Ishikawa (cell line): Measurements from ENCODE around the gene ELF3.

Experiments
- CEBPB ChIP-seq: IDR thresholded peaks from 2 replicates; pipeline ENCODE4 v1.6.1; 2012
- CREB1 ChIP-seq: IDR thresholded peaks from 2 replicates; pipeline ENCODE4 v1.6.1; 2012; ENCODE audit warnings: low read depth
- EGR1 ChIP-seq: IDR thresholded peaks from 2 replicates; pipeline ENCODE4 v1.6.1; 2012
- EP300 ChIP-seq: IDR thresholded peaks from 2 replicates; pipeline ENCODE4 v1.6.1; 2012; ENCODE audit warnings: borderline replicate concordance
- FOXM1 ChIP-seq: IDR thresholded peaks from 2 replicates; pipeline ENCODE4 v1.6.1; 2012; ENCODE audit warnings: low read depth, borderline replicate concordance
- MAX ChIP-seq: IDR thresholded peaks from 2 replicates; pipeline ENCODE4 v1.6.1; 2012
- NFIC ChIP-seq: IDR thresholded peaks from 2 replicates; pipeline ENCODE4 v1.6.1; 2012
- RAD21 ChIP-seq: IDR thresholded peaks from 2 replicates; pipeline ENCODE4 v1.6.1; 2012; ENCODE audit warnings: low read depth
- TAF1 ChIP-seq: IDR thresholded peaks from 2 replicates; pipeline ENCODE4 v1.6.1; 2012; ENCODE audit warnings: low read depth, mild to moderate bottlenecking
- TCF12 ChIP-seq: IDR thresholded peaks from 2 replicates; pipeline ENCODE4 v1.6.1; 2012; ENCODE audit warnings: low read depth
- TEAD4 ChIP-seq: IDR thresholded peaks from 2 replicates; pipeline ENCODE4 v1.6.1; 2012
- YY1 ChIP-seq: IDR thresholded peaks from 2 replicates; pipeline ENCODE4 v1.6.1; 2012; ENCODE audit warnings: low read depth
- ZBTB7A ChIP-seq: IDR thresholded peaks from 2 replicates; pipeline ENCODE4 v1.6.1; 2012; ENCODE audit warnings: low read depth
- TF ChIP-seq, protein P1 (sequence below): IDR thresholded peaks from 2 replicates; pipeline ENCODE4 v1.6.1; 2012
- TF ChIP-seq, protein P2 (sequence below): IDR thresholded peaks from 2 replicates; pipeline ENCODE4 v1.6.1; 2012; ENCODE audit warnings: low read depth, mild to moderate bottlenecking

ELF3 gene

GRCh38 chr1:201990427-201990826 lies 20.0 kb upstream of the ELF3 start:
- TF ChIP-seq CEBPB (no peak), MAX (no peak), YY1 (no peak), TCF12 (no peak), TEAD4 (no peak), FOXM1 (no peak), TAF1 (no peak), ZBTB7A (no peak), CREB1 (no peak), RAD21 (no peak)
- TF ChIP-seq, protein P1, sequence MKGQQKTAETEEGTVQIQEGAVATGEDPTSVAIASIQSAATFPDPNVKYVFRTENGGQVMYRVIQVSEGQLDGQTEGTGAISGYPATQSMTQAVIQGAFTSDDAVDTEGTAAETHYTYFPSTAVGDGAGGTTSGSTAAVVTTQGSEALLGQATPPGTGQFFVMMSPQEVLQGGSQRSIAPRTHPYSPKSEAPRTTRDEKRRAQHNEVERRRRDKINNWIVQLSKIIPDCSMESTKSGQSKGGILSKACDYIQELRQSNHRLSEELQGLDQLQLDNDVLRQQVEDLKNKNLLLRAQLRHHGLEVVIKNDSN, result no peak
- TF ChIP-seq, protein P2, sequence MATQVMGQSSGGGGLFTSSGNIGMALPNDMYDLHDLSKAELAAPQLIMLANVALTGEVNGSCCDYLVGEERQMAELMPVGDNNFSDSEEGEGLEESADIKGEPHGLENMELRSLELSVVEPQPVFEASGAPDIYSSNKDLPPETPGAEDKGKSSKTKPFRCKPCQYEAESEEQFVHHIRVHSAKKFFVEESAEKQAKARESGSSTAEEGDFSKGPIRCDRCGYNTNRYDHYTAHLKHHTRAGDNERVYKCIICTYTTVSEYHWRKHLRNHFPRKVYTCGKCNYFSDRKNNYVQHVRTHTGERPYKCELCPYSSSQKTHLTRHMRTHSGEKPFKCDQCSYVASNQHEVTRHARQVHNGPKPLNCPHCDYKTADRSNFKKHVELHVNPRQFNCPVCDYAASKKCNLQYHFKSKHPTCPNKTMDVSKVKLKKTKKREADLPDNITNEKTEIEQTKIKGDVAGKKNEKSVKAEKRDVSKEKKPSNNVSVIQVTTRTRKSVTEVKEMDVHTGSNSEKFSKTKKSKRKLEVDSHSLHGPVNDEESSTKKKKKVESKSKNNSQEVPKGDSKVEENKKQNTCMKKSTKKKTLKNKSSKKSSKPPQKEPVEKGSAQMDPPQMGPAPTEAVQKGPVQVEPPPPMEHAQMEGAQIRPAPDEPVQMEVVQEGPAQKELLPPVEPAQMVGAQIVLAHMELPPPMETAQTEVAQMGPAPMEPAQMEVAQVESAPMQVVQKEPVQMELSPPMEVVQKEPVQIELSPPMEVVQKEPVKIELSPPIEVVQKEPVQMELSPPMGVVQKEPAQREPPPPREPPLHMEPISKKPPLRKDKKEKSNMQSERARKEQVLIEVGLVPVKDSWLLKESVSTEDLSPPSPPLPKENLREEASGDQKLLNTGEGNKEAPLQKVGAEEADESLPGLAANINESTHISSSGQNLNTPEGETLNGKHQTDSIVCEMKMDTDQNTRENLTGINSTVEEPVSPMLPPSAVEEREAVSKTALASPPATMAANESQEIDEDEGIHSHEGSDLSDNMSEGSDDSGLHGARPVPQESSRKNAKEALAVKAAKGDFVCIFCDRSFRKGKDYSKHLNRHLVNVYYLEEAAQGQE, result no peak

GRCh38 chr1:201999625-202000238 lies 10.7 kb upstream of the ELF3 start:
- TF ChIP-seq ZBTB7A, result no peak
- peak; percentile 86 for TF ChIP-seq RAD21

- TF ChIP-seq, protein P2, result no peak
- TF ChIP-seq TEAD4 (no peak), EGR1 (no peak), MAX (no peak), FOXM1 (no peak), RAD21 (no peak), TAF1 (no peak), YY1 (no peak), CEBPB (no peak), CREB1 (no peak)
- TF ChIP-seq, protein P1, result no peak
Observed at GRCh38 chr1:202002507-202002906, 7.9 kb upstream of the ELF3 start.

GRCh38 chr1:202004711-202005110 lies 5.7 kb upstream of the ELF3 start:
- TF ChIP-seq, protein P1, result no peak
- TF ChIP-seq FOXM1, result no peak
- no peak for TF ChIP-seq RAD21
- TF ChIP-seq NFIC, result no peak
- no peak for TF ChIP-seq ZBTB7A
- no peak for TF ChIP-seq TCF12
- no peak for TF ChIP-seq EGR1
- no peak for TF ChIP-seq YY1
- no peak for TF ChIP-seq MAX
- no peak for TF ChIP-seq CEBPB
- no peak for TF ChIP-seq EP300
- no peak for TF ChIP-seq CREB1
- no peak for TF ChIP-seq TEAD4
- TF ChIP-seq, protein P2, result no peak
- TF ChIP-seq TAF1, result no peak
